ENCODE measurements around the gene TMEM190. TPM values are rescaled to one million over a fixed set of nuclear protein-coding genes. Genes with fewer than 3 reads are reported as not detected.
"Not testable (repeated sequence)": the region's sequence is repeated elsewhere in the genome, so short reads cannot be mapped to it uniquely, and the experiment has no call there.

The TMEM190 gene
- total RNA-seq, 4 donors from 2014 or later = not detected

DNA sequence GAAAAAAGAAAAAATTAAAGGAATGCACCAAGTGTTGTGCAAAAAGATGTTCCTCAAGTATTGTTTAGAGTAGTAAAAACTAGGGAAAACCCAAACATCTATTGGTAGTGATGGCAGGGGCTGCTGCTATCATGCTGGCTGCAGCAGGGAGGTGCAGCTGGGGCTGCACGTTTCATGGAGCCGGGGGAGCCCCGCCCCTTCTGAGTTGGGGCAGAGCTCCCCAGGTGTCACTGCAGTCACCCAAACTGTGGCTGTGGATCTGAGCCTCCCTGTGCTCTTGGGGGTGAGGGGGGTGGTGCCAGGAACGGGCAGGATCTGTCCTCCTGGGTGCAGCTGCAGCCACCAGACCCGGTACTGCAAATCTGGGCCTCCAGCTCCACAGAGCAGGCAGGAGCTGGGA is 42.5 kb downstream of the TMEM190 start:
- no peaks in the 10 kb centered on the region for H3K27me3 ChIP-seq

DNA sequence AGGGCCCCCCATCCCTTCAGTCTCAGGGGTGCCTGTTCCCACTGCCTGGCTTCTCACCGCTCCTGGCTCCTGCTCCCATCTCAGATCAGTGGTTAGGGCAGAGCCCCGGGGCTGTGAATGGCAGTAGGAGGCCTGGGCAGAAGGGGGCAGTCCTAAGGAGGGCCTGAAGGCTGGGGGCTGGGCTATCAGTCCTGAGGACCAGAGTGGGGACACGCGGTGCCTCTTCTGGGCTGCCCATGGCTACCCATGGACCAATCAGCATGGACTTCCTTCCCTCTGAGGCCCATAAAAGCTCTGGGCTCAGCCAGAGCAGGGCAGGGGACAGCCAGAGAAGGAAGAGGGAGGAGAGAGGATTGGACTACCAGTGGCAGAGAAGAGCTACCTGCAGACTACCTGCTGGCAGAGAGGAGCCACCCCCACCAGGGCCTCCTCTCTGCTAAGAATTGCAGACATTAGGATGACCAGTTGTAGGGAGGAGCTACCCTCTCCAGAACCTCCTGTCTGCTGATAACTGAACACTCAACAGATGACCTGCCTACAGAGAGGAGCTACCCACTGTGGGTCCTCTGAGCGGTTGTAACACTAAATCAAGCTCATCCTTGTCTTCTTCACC is 43.1 kb downstream of the TMEM190 start:
- no peaks in the 10 kb centered on the region for H3K4me1 ChIP-seq
- H3K27ac ChIP-seq = no peak overlapping the region
- no peaks in the 10 kb centered on the region for H3K27me3 ChIP-seq
- no peak for DNase-seq
- no peak overlapping the region for H3K4me3 ChIP-seq (replicated peaks in 1 of 3)
- TF ChIP-seq, protein P1, sequence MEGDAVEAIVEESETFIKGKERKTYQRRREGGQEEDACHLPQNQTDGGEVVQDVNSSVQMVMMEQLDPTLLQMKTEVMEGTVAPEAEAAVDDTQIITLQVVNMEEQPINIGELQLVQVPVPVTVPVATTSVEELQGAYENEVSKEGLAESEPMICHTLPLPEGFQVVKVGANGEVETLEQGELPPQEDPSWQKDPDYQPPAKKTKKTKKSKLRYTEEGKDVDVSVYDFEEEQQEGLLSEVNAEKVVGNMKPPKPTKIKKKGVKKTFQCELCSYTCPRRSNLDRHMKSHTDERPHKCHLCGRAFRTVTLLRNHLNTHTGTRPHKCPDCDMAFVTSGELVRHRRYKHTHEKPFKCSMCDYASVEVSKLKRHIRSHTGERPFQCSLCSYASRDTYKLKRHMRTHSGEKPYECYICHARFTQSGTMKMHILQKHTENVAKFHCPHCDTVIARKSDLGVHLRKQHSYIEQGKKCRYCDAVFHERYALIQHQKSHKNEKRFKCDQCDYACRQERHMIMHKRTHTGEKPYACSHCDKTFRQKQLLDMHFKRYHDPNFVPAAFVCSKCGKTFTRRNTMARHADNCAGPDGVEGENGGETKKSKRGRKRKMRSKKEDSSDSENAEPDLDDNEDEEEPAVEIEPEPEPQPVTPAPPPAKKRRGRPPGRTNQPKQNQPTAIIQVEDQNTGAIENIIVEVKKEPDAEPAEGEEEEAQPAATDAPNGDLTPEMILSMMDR (IDR thresholded peaks at IDR 0.05) = no peak
- no peak for TF ChIP-seq POLR2A (IDR thresholded peaks at IDR 0.05)
- intact Hi-C loops (cut with DNase I) = loop anchor here (5.0 to 10.0 kb wide), 2 partner anchors 115 to 277 kb away; no protein-coding TSS in a partner anchor
- H3K36me3 ChIP-seq = no peaks in the 10 kb centered on the region
- H3K9me3 ChIP-seq = no peaks in the 10 kb centered on the region
- WGBS, 2 donors = 60 to 69% methylated on average over 3 to 5 of the region's 5 CpGs

More for the DNA sequence above, 42.5 kb downstream of the TMEM190 start:
- intact Hi-C loops (cut with DNase I) = loop anchor here (5.0 kb wide), 1 partner anchor 277 kb away; no protein-coding TSS in a partner anchor
- H3K9me3 ChIP-seq = no peaks in the 10 kb centered on the region
- H3K27ac ChIP-seq = no peak overlapping the region
- no peaks in the 10 kb centered on the region for H3K4me1 ChIP-seq
- H3K36me3 ChIP-seq = no peaks in the 10 kb centered on the region
- DNase-seq = no peak
- WGBS, 2 donors = 63% methylated on average over 4 to 5 of the region's 5 CpGs
- H3K4me3 ChIP-seq (replicated peaks in 1 of 3) = no peak overlapping the region
- TF ChIP-seq, protein P1 (IDR thresholded peaks at IDR 0.05) = no peak
- TF ChIP-seq POLR2A (IDR thresholded peaks at IDR 0.05) = no peak

DNA sequence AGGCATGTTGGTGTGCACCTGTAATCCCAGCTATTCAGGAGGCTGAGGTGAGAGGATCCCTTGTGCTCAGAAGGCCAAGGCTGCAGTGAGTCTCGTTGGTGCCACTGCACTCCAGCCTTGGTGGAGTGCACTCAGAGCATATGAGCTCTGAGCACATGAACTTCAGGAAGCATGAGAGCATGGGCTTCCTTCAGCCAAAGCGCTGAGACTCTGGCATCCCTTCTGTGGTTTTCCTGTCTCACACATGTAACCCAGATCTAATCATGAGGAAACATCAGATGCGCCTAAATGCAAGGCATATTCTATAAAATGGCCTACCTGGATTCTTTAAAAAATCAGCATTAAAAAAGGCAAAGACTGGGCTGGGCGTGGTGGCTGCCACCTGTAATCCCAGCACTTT is 44.7 kb downstream of the TMEM190 start:
- not testable (repeated sequence) for H3K9me3 ChIP-seq; H3K27ac ChIP-seq; H3K4me1 ChIP-seq; H3K36me3 ChIP-seq; H3K4me3 ChIP-seq (replicated peaks in 1 of 3); H3K27me3 ChIP-seq; DNase-seq
- intact Hi-C loops (cut with DNase I) = loop anchor here (10.0 kb wide), 1 partner anchor 116 kb away; no protein-coding TSS in a partner anchor
- WGBS, 2 donors = 66 to 71% methylated on average over 4 of the region's 4 CpGs

DNA sequence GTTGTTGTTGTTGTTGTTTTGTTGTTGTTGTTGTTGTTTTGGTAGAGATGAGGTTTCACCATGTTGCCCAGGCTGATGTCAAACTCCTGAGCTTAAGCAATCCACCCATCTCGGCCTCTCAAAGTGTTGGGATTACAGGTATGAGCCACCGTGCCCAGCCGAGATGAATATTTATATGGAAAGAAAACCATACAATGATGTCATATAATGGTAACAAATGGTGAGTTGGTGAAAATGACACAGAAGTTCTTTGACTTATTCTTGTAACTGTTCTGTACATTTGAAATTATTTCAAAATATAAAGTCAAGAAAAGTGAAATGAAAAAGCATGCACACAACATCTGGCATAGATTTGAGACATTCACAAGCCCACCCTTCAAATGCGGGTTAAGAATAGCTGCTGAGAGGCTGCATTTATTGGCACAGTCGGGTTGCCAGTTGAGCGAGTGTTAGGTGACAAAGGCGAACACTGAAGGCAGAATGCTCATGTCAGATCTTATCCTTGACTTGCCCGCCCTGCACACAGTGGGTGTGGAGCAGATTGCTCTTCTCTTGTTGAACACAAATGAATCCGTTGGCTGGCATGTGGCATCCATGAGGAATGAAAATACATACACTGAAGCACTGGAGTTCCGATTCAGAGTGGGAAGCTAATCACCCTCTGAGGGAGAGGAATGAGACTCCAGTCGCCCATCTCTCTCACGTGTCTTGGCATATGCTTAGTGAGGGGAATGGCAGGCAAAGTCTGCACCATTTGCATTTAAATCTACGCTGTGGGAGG is 46.8 kb downstream of the TMEM190 start:
- no peaks in the 10 kb centered on the region for H3K27me3 ChIP-seq
- H3K36me3 ChIP-seq = no peaks in the 10 kb centered on the region
- H3K27ac ChIP-seq = no peak overlapping the region
- H3K4me3 ChIP-seq (replicated peaks in 1 of 3) = no peak overlapping the region
- H3K9me3 ChIP-seq = no peaks in the 10 kb centered on the region
- TF ChIP-seq, protein P1 (IDR thresholded peaks at IDR 0.05) = no peak
- TF ChIP-seq POLR2A (IDR thresholded peaks at IDR 0.05) = no peak
- WGBS, 2 donors = 71 to 81% methylated on average over 13 of the region's 13 CpGs
- intact Hi-C loops (cut with DNase I) = loop anchor here (10.0 kb wide), 1 partner anchor 119 kb away; no protein-coding TSS in a partner anchor
- DNase-seq = no peak
- H3K4me1 ChIP-seq = no peaks in the 10 kb centered on the region

DNA sequence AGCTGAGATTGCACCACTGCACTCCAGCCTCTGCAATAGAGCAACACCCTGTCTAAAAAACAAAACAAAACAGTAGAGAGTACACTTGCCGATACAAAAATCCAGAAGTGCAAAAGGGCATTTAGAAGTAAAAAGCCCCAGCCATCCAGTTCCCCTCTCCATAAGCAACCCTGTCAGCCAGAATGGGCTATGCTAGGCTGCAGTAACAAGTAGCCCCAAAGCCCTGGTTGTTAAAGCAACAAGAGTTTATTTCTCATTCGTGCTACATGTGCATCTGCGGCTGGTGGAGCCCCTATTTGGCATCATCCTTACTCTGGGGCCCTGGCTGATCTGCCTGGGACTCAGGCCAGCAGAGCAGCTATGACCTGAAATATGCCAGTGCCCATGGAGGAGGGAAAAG is 47.9 kb downstream of the TMEM190 start:
- no peak for DNase-seq
- Histone ChIP-seq H3K36me3 (no peaks in the 10 kb centered on the region), H3K27ac (no peak overlapping the region), H3K9me3 (no peaks in the 10 kb centered on the region), H3K27me3 (no peaks in the 10 kb centered on the region), H3K4me1 (no peaks in the 10 kb centered on the region), H3K4me3 (replicated peaks in 1 of 3) (no peak overlapping the region)
- TF ChIP-seq POLR2A (IDR thresholded peaks at IDR 0.05) = no peak
- TF ChIP-seq, protein P1 (IDR thresholded peaks at IDR 0.05) = no peak
- intact Hi-C loops (cut with DNase I) = loop anchor here (10.0 kb wide), 1 partner anchor 120 kb away; no protein-coding TSS in a partner anchor
- WGBS, 2 donors = 64 to 70% methylated on average over 3 of the region's 3 CpGs
